Retinal pigment epithelial cell (primary cell): Measurements from ENCODE around the gene PDCD10.

Source experiments
- DNase-seq: peaks from one replicate; pipeline ENCODE4 v3.0.0-alpha.2; 2010; ENCODE audit warnings: low read depth
- H3K4me3 ChIP-seq: 2 replicates; pipeline ENCODE4 v1.5.1; 2011; ENCODE audit warnings: mild to moderate bottlenecking, low read length, control low read depth, moderate library complexity
- CTCF ChIP-seq: conservative IDR thresholded peaks from 2 replicates; pipeline ENCODE4 v1.5.1; 2011; ENCODE audit warnings: low read depth, low read length, control low read depth, inconsistent platforms

PDCD10 gene

GRCh38 chr3:167669699-167670098, 65.0 kb downstream of the PDCD10 start:
- TF ChIP-seq CTCF, result no peak
- no peak for DNase-seq
- H3K4me3 ChIP-seq, result no peak overlapping the region

GRCh38 chr3:167668651-167669050, 66.0 kb downstream of the PDCD10 start:
- no peak overlapping the region for H3K4me3 ChIP-seq
- no peak for TF ChIP-seq CTCF
- no peak for DNase-seq

- no peak for TF ChIP-seq CTCF
- no peak for DNase-seq
- no peak overlapping the region for H3K4me3 ChIP-seq
Measured at GRCh38 chr3:167666563-167666962, 68.1 kb downstream of the PDCD10 start.

- H3K4me3 ChIP-seq, result no peak overlapping the region
- DNase-seq, result no peak
- TF ChIP-seq CTCF, result no peak
Measured at GRCh38 chr3:167662919-167663400, 71.7 kb downstream of the PDCD10 start.

GRCh38 chr3:167657684-167658225, 76.9 kb downstream of the PDCD10 start:
- no peak overlapping the region for H3K4me3 ChIP-seq

GRCh38 chr3:167656821-167657220, 77.9 kb downstream of the PDCD10 start:
- TF ChIP-seq CTCF, result no peak
- H3K4me3 ChIP-seq, result no peak overlapping the region
- DNase-seq, result no peak

More at GRCh38 chr3:167657684-167658225, 76.9 kb downstream of the PDCD10 start:
- TF ChIP-seq CTCF, result no peak
- no peak for DNase-seq

- no peak for TF ChIP-seq CTCF
- no peak within 1 kb of the TSS for H3K4me3 ChIP-seq
- no peak for DNase-seq
Measured at GRCh38 chr3:167653760-167654159, 80.9 kb downstream of the PDCD10 start, which contains the start of gene WDR49. Gene WDR49, minus strand, starts transcription at chr3:167653942. Its CDS starts 517 bp downstream, at chr3:167653425.
